Sigmoid colon (tissue), 7 donors: ENCODE measurements around the gene ZNF79. TPM values are rescaled to one million over a fixed set of nuclear protein-coding genes. Genes with fewer than 3 reads are reported as not detected.

ENCODE experiments used
- DNase-seq: peaks from one replicate; pipeline ENCODE4 v3.0.0-alpha.2; 2019
- H3K27ac ChIP-seq, 4 donors: fragments of 200-600 bp; sonication (generic); one replicate each; pipeline ENCODE4 v1.5.1; 2016 to 2019; ENCODE audit warnings: mild to moderate bottlenecking in 1 of 4
- H3K27me3 ChIP-seq, 3 donors: fragments of 200-600 bp; sonication (generic); one replicate each; pipeline ENCODE4 v1.5.1; 2019; ENCODE audit warnings: mild to moderate bottlenecking in 1 of 3
- H3K36me3 ChIP-seq, 4 donors: fragments of 200-600 bp; sonication (generic); one replicate each; pipeline ENCODE4 v1.5.1; 2016 to 2019
- H3K4me1 ChIP-seq, 4 donors: fragments of 200-600 bp; sonication (generic); one replicate each; pipeline ENCODE4 v1.5.1; 2017 to 2019
- H3K4me3 ChIP-seq, 4 donors: fragments of 200-600 bp; sonication (generic); one replicate each; pipeline ENCODE4 v1.5.1; 2017 to 2019; ENCODE audit warnings: mild to moderate bottlenecking in 2 of 4, moderate library complexity in 1 of 4
- H3K9me3 ChIP-seq, 4 donors: fragments of 200-600 bp in 3 of 4; sonication (generic) in 3 of 4; one replicate each; pipeline versions ENCODE4 v1.5.1 to v1.6.1; 2013 to 2019
- CTCF ChIP-seq, 4 experiments: fragments of 450-650 bp in 3 of 4; fragments of 200-600 bp in 1 of 4; IDR thresholded peaks; one replicate each; pipeline ENCODE4 v1.5.1; 2016 to 2019; ENCODE audit warnings: antibody characterized with exemption in 4 of 4, mild to moderate bottlenecking in 3 of 4, moderate library complexity in 2 of 4
- EP300 ChIP-seq, 4 donors: sonication (generic); formaldehyde crosslinking; IDR thresholded peaks; one replicate each; pipeline ENCODE4 v1.6.1; 2017; ENCODE audit warnings: antibody characterized with exemption in 4 of 4
- POLR2A ChIP-seq, 2 donors: fragments of 450-650 bp; IDR thresholded peaks; one replicate each; pipeline ENCODE4 v1.6.1; 2016; ENCODE audit warnings: antibody characterized with exemption in 2 of 2, mild to moderate bottlenecking in 2 of 2, moderate library complexity in 2 of 2
- POLR2AphosphoS5 ChIP-seq, 4 donors: sonication (generic); formaldehyde crosslinking; IDR thresholded peaks; one replicate each; pipeline ENCODE4 v1.6.1; 2017; ENCODE audit warnings: antibody characterized with exemption in 4 of 4
- WGBS, 2 donors: extraction: QIAGEN DNeasy Blood & Tissue Kit; methylation state at CpG; one replicate each; pipeline ENCODE4 v1.1.7; 2013; 5-methylcytosine and 5-hydroxymethylcytosine counted together
- intact Hi-C: fragments of 100-400 bp; cut with DNase I; formaldehyde crosslinking; loops from one replicate; pipeline ENCODE4 v1.15.1; 2023
- polyA plus RNA-seq, 3 donors: library from polyadenylated mRNA; stranded (reverse); fragments of 200-250 nt; gene quantifications; one replicate each; pipeline ENCODE4 v1.2.3, GENCODE V29; 2013
- total RNA-seq, 4 donors: library from RNA; depleted of rRNA; stranded (reverse); fragments of >200 nt; gene quantifications; one replicate each; pipeline ENCODE4 v1.1.0, GENCODE V29; 2016
- donor health status: healthy with polysubstance abuse.
- donor health status: Bipolar disorder and iron deficiency.
- donor health status: healthy.

The ZNF79 gene
- total and polyA plus RNA-seq, 7 donors: 0.60 to 14.6 (median 10.9) TPM

GRCh38 chr9:127386249-127386648 is 37.9 kb upstream of the ZNF79 start:
- DNase-seq: peak; percentile 8
- H3K4me3 ChIP-seq: no peak overlapping the region
- H3K27me3 ChIP-seq: no peaks in the 10 kb centered on the region
- H3K9me3 ChIP-seq: no peaks in the 10 kb centered on the region
- intact Hi-C loops: no loop called here
- peaks cover 0 to 15% (median 13%) of the 10 kb centered on the region in 4 donors for H3K4me1 ChIP-seq
- no peaks in the 10 kb centered on the region for H3K36me3 ChIP-seq
- WGBS, 2 donors: 68 to 82% methylated on average over 4 of the region's 4 CpGs
- H3K27ac ChIP-seq: no peak overlapping the region
- TF ChIP-seq CTCF (IDR thresholded peaks at IDR 0.05) (no peak), EP300 (IDR thresholded peaks at IDR 0.05) (no peak), POLR2A (IDR thresholded peaks at IDR 0.05) (no peak)

- no peaks in the 10 kb centered on the region for H3K36me3 ChIP-seq
- intact Hi-C loops: no loop called here
- no peak overlapping the region for H3K27ac ChIP-seq
- WGBS, 2 donors: 93 to 94% methylated on average over 10 of the region's 10 CpGs
- peaks cover 0 to 15% (median 13%) of the 10 kb centered on the region in 4 donors for H3K4me1 ChIP-seq
- H3K4me3 ChIP-seq: no peak overlapping the region
- DNase-seq: peak; percentile 43
- no peaks in the 10 kb centered on the region for H3K27me3 ChIP-seq
- TF ChIP-seq POLR2AphosphoS5 (IDR thresholded peaks at IDR 0.05) (no peak), EP300 (IDR thresholded peaks at IDR 0.05) (no peak), POLR2A (IDR thresholded peaks at IDR 0.05) (no peak), CTCF (IDR thresholded peaks at IDR 0.05) (no peak)
- no peaks in the 10 kb centered on the region for H3K9me3 ChIP-seq
These were observed 37.2 kb upstream of the ZNF79 start for GRCh38 chr9:127386981-127387380.

- Histone ChIP-seq H3K9me3 (no peaks in the 10 kb centered on the region), H3K27me3 (no peaks in the 10 kb centered on the region), H3K4me1 (peaks cover 0 to 17% (median 14%) of the 10 kb centered on the region in 4 donors), H3K27ac (peak overlapping the region; percentile 39 to 63 (median 58)), H3K4me3 (no peak overlapping the region), H3K36me3 (no peaks in the 10 kb centered on the region)
- intact Hi-C loops: no loop called here
- 20 to 27% methylated on average over 10 of the region's 10 CpGs for WGBS, 2 donors
- TF ChIP-seq POLR2AphosphoS5 (IDR thresholded peaks at IDR 0.05) (peak in 3 of 4 donors; percentile 39 to 56 (median 53)), EP300 (IDR thresholded peaks at IDR 0.05) (no peak)
- peak; percentile 70 for DNase-seq
These were observed 35.9 kb upstream of the ZNF79 start for GRCh38 chr9:127388037-127388855.

- TF ChIP-seq POLR2A (IDR thresholded peaks at IDR 0.05) (no peak), CTCF (IDR thresholded peaks at IDR 0.05) (no peak), EP300 (IDR thresholded peaks at IDR 0.05) (no peak)
- 11 to 57% methylated on average over 6 of the region's 6 CpGs for WGBS, 2 donors
- peak; percentile 47 for DNase-seq
- intact Hi-C loops: no loop called here
- peak overlapping the region; percentile 39 to 63 (median 58) for H3K27ac ChIP-seq
- H3K36me3 ChIP-seq: no peaks in the 10 kb centered on the region
- H3K4me3 ChIP-seq: no peak overlapping the region
- H3K27me3 ChIP-seq: no peaks in the 10 kb centered on the region
- H3K9me3 ChIP-seq: no peaks in the 10 kb centered on the region
- peaks cover 0 to 17% (median 14%) of the 10 kb centered on the region in 4 donors for H3K4me1 ChIP-seq
These were observed 35.3 kb upstream of the ZNF79 start for GRCh38 chr9:127388856-127389238.

- no peak for TF ChIP-seq EP300 (IDR thresholded peaks at IDR 0.05)
- whole genome bisulfite sequencing, 2 donors: 37 to 63% methylated on average over 4 of the region's 4 CpGs
- Histone ChIP-seq H3K36me3 (no peaks in the 10 kb centered on the region), H3K9me3 (no peaks in the 10 kb centered on the region), H3K27ac (peak overlapping the region in 1 of 4 donors; percentile 63), H3K4me1 (peaks cover 0 to 17% (median 14%) of the 10 kb centered on the region in 4 donors), H3K4me3 (no peak overlapping the region), H3K27me3 (no peaks in the 10 kb centered on the region)
- intact Hi-C loops: no loop called here
- no peak for DNase-seq
These were observed 34.6 kb upstream of the ZNF79 start for GRCh38 chr9:127389381-127390247.
